DMS114 treated with DMSO at 0.1 percent for 48 hours (cell line): ENCODE results near the gene RECK.
"Not testable (repeated sequence)": the region's sequence is repeated elsewhere in the genome, so short reads cannot be mapped to it uniquely, and the experiment has no call there.

Source experiments
- DNase-seq: peaks from one replicate; lab custom pipeline; 2025; ENCODE audit not compliant: unreplicated experiment; lab: John Stamatoyannopoulos, UW

RECK gene, protein sequence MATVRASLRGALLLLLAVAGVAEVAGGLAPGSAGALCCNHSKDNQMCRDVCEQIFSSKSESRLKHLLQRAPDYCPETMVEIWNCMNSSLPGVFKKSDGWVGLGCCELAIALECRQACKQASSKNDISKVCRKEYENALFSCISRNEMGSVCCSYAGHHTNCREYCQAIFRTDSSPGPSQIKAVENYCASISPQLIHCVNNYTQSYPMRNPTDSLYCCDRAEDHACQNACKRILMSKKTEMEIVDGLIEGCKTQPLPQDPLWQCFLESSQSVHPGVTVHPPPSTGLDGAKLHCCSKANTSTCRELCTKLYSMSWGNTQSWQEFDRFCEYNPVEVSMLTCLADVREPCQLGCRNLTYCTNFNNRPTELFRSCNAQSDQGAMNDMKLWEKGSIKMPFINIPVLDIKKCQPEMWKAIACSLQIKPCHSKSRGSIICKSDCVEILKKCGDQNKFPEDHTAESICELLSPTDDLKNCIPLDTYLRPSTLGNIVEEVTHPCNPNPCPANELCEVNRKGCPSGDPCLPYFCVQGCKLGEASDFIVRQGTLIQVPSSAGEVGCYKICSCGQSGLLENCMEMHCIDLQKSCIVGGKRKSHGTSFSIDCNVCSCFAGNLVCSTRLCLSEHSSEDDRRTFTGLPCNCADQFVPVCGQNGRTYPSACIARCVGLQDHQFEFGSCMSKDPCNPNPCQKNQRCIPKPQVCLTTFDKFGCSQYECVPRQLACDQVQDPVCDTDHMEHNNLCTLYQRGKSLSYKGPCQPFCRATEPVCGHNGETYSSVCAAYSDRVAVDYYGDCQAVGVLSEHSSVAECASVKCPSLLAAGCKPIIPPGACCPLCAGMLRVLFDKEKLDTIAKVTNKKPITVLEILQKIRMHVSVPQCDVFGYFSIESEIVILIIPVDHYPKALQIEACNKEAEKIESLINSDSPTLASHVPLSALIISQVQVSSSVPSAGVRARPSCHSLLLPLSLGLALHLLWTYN

DNA sequence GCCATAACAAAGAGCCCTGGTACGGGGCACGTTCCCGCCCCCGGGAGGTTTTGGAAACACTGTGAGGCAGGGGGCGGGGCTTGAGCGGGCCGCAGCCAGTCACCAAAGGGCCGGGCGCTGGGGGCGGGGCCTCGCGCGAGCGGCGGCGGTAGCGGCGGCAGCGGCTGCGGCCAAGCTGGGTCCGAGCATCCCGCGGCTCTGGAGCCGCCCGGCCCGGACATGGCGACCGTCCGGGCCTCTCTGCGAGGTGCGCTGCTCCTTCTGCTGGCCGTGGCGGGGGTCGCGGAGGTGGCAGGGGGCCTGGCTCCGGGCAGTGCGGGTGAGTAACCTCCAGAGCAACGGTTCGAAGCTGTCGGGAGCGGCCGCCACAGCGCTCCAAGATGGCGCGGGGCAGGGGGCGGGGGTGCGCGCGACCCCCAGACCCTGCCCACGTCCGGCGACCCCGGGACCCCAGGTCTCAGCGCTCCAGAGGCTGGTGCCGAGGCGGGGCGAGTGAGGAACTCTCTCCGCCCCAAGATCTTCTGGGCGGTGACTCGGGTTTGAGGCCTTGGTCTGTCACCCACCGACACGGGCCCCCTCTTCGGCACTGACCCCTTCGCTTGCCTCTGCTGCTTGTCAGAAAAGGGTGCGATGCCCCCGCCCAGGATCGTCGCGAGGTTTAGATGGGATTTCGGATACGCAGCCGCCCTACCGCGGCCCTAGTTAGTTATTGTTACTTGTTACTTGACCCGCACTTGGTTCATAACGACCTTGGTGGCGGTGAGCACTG is at the start of gene RECK:
TSS of gene RECK (plus strand) at position 134 of the 769 bp plus-strand sequence. CDS start at position 220, 86 bp downstream.
- peak; percentile 71 for DNase-seq

DNA sequence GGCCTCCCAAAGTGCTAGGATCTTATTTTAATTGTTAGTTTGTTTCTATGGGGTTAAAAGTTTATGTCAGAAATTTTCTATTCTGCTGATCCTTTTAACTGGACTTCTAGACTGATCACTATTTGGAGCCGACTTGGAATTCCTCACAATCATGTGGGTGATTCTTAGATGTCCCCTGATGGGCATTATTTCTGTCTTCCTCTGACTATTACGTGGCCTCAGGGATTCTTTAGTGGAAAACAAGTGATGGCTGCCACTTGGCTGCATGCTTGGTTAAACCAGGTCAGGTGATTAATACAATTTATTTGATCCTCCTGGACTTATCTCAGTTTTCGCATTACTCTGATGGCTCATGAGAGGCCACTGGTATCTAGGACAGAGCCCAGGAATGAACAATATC is 46.6 kb upstream of the RECK start:
- DNase-seq, result no peak

DNA sequence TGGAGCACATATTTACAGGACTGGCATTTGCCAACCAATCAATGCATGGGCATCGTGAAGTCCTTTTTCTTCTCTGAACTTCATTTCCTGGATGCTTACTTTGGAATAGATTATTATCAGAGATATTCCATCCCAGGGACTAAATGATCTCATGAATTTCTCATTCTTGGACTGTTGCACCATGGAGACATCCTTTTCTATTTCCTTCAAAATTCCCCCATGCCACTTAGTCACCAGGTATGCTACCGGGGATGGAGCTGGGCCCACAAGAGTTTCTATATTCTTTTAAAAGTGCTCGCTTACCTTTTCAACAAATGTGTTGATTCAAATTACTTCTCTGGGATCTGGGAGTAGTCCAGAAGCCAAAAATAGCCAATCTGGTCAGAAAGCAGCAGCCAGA is 43.6 kb upstream of the RECK start:
- DNase-seq, result not testable (repeated sequence)

DNA sequence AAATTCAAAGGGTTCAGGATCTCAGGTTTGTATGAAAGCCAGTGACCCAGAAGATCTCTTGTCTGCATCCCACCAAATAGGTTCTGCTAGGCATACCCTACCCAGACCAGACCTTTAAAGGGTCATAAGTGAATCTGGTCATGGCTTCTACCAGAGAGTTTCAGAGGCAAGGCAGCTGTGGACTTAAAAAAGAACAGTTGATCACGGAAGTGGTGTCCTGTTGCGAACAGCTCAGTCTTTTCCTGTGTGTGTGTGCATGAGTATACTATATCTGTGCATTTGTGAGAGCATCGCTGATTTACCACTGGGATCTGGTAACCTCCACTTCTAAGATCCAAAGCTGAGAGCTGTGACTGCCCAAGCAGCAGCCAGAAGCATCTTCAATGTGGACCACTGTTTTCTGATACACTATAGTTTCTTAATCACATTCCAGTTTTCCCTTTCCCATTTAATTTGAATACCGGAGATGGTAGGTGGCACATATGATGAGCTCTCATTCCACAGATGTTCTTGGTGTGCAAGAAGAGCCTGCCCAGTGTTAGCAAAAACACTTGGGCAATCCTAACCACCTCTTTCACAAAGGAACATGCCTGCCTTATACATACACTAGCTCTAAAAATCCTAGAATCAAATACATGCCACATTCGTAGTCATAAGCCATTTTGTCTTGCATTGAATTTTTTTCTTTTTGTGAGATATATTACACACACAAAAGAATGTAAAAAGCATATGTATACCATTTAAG is 42.6 kb upstream of the RECK start:
- DNase-seq, result no peak

DNA sequence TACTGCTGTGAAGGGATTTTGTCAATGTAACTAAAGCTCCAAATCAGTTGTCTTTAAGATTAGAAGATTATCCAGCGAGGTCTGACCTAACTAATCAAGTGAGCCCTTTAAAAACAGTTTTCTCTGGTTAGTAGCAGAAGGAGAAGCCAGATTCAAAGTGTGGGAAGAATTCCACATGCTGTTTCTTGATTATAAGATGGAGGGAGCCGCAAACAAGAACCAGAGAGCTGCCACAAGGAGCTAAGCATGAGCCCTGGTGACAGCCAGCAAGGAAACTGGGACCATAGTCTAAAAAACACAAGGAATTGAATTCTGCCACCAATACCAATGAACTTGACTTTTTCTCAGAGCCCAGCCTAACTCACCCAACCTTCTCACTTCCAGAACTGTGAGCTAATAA is 41.8 kb upstream of the RECK start:
- no peak for DNase-seq

DNA sequence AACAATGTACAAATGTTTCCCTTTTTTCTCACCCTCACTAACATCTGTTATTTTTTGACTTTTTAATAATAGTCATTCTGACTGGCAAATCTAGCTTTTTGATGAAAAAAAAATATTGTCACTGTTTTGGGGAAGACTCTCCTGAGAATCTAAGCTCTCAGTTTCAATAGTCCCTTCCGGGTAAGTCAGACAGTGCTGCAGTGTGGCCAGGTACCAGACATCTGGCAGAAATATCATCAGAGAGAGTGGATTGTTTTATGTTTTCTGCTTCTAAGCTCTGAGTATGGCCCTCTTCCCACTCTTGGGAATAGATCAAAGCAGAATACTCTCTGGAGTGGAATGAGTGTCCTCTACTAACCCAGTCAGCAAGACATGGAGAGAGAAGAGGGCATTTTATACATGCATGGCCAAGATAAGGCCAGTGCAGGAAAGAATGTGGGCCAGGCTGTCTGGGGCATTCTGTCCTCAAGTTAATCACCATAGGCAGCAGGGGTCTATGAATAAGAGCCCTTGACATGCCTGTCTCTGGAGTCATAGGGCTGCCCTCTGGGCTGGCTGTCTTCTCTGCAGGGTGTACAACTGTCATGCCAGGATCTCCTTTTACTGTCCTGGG is 40.2 kb upstream of the RECK start:
- DNase-seq, result no peak

DNA sequence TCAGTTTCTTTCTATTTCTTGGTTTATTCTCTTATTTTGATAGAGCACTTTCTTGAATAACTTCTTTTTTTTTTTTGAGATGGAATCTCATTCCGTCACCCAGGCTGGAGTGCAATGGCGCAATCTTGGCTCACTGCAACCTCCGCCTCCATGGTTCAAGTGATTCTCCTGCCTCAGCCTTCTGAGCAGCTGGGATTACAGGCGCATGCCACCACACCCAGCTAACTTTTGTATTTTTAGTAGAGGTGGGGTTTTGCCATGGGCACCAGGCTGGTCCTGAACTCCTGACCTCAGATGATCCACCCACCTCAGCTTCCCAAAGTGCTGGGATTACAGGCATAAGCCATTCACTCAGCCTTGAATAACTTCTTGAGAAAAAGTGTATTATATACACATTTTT is 39.7 kb upstream of the RECK start:
- not testable (repeated sequence) for DNase-seq

DNA sequence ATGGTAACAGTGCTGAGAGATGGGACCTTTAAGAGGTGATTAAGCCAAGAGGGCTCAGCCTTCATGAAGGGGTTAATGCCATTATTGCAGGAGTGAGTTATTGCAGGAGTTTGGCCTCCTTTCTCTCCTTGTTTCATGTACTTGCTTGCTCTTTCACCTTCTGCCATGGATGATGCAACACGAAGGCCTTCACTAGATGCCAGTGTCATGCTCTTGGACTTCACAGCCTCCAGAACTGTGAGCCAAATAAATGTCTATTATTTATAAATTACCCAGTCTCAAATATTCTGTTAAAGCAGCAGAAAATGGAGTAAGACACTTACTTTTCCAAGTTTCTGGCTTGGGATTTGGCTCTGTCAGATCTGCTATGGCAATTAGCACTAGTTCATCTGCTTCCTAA is 38.4 kb upstream of the RECK start:
- DNase-seq, result no peak

DNA sequence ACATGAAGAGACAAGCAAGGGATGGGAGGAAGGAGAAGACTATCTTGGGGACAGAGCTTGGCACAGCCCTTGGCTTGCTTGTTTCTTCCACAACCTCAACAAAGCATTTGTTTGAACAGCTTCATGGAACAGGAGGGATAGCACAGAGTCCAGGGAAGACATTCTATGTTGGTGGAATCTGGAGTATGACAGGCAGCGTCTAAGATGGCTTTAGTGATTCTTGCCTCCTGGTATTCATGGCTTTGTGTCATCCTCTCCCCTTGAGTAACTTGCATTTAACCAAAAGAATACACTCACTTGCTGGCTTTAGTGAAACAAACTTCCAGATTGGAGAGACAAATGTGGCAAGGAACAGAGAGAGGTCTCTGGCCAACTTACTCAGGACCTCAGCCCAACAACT is 30.8 kb upstream of the RECK start:
- DNase-seq, result no peak

DNA sequence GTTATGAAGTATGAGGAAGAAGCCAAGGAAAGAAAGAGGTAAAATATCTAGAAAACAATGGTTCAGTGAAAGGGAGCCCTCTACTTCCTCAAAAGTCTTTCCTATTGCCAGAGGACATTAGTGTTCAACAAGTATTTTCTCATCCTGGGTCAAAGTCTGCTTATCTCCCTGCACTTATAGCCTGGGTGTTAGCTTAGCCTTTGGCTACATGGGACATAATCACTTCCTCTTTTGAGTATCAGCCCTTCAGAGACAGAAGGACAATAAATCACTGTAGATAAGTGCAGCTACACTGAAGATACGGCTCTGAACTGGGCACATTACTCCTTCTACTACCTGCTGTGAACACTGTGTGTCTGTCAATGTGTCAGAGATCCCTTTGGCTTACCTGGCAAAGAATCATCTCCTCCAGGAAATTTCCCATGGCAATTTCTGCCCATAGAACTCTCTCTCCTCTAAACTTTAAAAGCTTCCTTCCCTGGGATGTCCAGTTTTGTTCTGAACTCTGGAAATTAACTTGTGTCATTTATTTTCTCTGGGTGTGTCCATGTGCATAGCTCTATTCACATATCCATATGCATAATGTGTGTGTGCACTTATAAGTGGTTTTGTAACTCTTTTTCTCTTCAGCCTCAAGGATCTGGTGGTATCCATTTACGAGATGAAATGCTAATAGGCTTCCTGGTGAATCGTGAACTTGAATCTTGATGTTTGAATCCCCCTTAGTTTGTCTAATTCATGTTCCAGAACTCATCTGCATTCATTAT is 30.0 kb upstream of the RECK start:
- no peak for DNase-seq

DNA sequence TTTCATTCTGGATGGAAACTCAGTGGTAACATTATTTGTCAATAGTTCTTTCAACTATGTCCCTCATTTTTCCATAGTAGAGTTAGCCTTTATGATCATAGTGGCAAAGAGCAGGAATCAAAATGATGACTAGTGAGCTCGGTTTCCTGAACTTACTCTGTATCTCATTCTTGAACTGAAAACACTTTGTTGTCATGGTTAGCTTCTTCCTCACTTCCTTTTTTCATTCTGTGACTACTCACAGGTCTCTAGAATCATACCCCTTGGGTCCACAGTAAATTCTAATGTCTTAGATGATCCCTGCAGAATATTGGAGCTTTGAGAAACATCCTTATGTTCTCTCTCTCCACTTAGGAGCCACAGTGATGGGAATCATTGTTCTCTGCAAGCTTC is 29.4 kb upstream of the RECK start:
- no peak for DNase-seq

DNA sequence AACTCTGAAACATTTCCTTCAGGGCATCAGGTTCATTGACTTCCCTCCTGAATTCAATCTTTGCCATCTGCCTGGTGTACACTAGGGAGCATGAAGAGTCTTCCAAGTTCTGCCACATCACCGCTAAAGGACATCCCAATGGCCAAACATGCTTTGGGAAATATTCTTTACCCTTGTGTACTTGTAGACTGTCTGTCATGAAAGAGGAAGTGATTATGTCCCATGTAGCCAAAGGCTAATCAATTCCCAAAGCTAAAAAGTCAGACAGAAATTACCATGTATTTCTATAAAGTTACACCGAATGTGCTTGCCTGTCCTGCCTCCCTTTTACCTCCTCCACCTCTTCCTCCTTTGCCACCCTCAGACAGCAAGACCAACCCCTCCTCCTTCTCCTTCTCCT is 28.9 kb upstream of the RECK start:
- DNase-seq, result no peak

DNA sequence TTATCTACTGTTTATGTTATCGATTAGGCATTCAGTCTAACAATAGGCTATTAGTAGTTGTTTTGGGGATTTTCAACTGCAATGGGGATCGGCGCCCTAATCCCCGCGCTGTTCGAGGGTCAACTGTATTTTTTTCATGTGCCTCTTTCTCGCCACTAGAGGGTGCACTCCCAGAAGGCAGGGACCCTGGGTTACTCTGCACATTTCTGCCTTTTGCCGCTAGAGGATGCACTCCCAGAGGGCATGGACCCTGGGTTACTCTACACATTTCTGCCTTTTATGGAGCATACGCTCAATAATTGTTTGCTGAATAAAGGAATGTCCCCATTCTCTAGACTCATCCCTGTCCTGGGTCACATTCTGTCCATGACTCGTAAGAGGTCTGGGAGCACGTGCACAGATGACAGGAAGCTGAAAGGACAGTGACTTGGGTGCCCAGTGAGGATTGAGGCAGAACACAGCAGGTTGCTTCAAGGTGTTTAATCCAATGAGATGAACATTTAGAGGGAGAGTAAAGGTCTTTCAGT is 27.9 kb upstream of the RECK start:
- DNase-seq, result peak; percentile 46

DNA sequence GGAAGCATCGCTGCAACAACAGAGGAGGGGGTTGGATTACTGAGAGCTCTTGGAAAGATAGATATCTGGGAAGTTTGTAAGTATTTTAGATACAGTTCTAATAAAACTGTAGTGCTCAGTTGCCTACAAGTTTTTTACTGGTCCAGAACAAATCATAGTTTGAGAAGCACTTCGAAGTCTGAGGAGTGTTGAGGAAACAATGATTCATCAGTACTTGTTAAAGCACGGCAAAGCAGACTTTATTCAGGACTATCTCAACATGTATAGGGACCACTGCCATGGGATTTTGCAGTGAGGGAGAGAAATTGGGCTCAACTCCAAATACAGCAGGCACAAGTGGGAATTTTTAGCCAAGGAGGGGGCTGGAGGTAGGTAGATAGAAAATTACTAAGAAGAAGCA is 25.3 kb upstream of the RECK start:
- DNase-seq, result no peak

DNA sequence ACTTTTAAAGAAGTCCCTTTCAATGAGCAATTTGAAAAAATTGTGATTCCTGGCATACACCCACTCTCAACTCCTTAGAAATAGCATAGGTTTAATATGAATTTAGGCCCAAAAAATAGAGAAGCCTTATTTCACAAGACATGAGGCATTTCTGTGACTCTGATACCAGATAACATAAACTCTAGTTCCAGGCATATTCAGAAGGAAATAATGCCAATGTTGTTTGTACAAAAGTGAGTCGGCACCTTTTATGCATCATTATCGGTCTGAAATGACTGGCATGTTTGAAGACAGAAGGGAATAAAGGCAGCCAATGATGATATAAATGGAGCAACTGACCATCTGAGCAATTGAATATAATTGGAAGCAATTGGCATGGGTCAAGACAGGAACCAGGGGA is 19.4 kb upstream of the RECK start:
- no peak for DNase-seq

DNA sequence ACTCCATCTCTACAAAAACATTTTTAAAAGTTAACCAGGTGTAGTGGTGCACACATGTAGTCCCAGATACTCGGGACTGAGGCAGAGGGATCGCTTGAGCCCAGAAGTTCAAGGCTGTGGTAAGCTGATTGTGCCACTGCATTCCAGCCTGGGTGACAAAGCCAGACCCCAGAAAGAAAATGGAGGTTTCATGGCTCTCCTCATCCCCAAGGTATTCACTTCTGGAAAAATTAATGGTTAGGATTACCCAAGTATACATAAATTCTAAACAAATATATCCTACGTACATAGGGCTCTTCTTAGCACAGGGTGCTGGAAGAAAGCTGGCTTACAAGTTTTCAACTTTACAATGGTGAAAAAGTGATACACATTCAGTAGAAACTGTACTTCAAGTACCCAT is 18.6 kb upstream of the RECK start:
- DNase-seq, result no peak

DNA sequence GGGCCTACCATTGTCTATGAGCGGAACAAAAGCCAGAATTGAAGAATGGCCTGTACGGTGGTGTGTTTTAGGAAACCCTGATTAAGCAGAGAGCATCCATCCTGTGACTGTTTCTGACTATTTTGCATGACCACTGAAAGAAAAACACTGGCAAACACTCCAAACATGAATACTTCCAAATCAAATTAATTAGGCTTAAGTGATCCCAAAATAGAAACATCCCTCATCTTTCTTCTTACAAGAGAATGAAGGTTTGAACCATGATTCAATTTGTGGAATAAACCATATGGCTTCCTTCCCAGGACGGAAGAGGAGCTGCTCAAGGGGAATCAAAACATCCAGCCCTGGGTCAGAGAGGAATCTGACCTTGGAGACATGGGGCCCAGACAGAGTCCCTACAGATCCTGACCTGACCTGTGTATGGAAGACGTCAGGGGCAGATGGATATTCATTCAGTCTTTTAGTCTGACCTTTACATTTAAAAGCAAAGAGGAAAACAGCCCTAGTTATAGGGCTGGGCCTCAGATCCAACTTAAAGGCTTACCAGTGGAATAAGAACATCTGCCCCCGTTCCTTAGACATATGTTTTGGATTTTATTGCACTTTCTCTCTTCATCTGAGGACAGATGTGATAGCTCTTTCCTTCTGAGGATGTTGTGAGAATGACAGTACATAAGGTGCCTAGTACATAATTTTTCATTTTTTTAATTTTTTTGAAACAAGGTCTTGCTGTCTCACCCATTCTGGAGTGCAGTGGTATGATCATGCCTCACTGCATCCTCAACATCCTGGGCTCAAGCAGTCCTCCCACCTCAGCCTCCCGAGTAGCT is 17.6 kb upstream of the RECK start:
- DNase-seq, result no peak

DNA sequence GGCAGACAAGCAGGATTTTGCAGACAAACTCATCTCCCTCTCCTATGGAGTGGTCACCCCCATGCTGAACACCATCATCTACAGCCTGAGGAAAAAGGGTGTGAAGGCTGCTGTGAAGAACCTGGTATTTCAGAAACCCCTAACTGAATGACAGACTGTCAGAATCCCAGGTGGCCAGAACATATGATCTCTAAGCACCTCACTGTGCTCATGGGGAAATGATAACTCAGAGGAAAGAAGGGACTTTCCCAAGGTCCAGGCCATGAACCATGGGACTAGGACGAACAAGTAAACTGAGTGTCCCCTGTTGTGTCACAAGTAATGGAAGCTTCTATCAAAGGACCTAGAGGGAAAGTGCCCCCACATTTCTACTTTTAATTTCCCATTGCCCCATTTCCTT is 14.7 kb upstream of the RECK start:
- DNase-seq, result no peak
